GM12873 (cell line): Measurements from ENCODE around the gene LOC101059915.
"Not testable (repeated sequence)": the region's sequence is repeated elsewhere in the genome, so short reads cannot be mapped to it uniquely, and the experiment has no call there.

Source experiments
- CTCF ChIP-seq: IDR thresholded peaks from 2 replicates; pipeline ENCODE4 v1.5.1; 2012; ENCODE audit warnings: low read depth, mild to moderate bottlenecking, moderate library complexity, low read length, control low read depth; ENCODE audit not compliant: insufficient read depth; ENCODE audit errors: missing control alignments

Gene LOC101059915

GRCh38 chrX:71669947-71670346 is 2.6 kb downstream of the LOC101059915 start:
- TF ChIP-seq CTCF: peak; percentile 65

GRCh38 chrX:71671043-71671780 is 3.9 kb downstream of the LOC101059915 start:
- no peak for TF ChIP-seq CTCF

- no peak for TF ChIP-seq CTCF
Measured at GRCh38 chrX:71671938-71672337, 4.6 kb downstream of the LOC101059915 start.

- no peak for TF ChIP-seq CTCF
Measured at GRCh38 chrX:71679575-71680207, 12.3 kb downstream of the LOC101059915 start.

- not testable (repeated sequence) for TF ChIP-seq CTCF
Measured at GRCh38 chrX:71718185-71718584, 50.8 kb downstream of the LOC101059915 start, which contains the start of gene CXorf49. CXorf49 (minus strand) TSS chrX:71718285; CDS start chrX:71718151, 134 bp downstream.
